Vagina (tissue), 2 donors: ENCODE data around the gene PCDHB5.
"Not testable (repeated sequence)": the region's sequence is repeated elsewhere in the genome, so short reads cannot be mapped to it uniquely, and the experiment has no call there.

Source experiments
- CTCF ChIP-seq, 3 experiments: fragments of 450-650 bp in 2 of 3; fragments of 200-600 bp in 1 of 3; sonication (generic) in 1 of 3; IDR thresholded peaks; one replicate each; pipeline ENCODE4 v1.5.1; 2017 to 2019; ENCODE audit warnings: antibody characterized with exemption in 3 of 3, mild to moderate bottlenecking in 2 of 3, moderate library complexity in 2 of 3
- POLR2A ChIP-seq, 2 donors: fragments of 450-650 bp; IDR thresholded peaks; one replicate each; pipeline ENCODE4 v1.6.1; 2017; ENCODE audit warnings: antibody characterized with exemption in 2 of 2, mild to moderate bottlenecking in 2 of 2, moderate library complexity in 2 of 2

GRCh38 chr5:141152096-141152495 is 17.1 kb downstream of the PCDHB5 start:
- TF ChIP-seq POLR2A, CTCF (IDR thresholded peaks at IDR 0.05): not testable (repeated sequence)
